HEK293T (cell line): ENCODE measurements around the gene CDH4.

Experiments used
- BHLHE40 ChIP-seq: fragments of 450-650 bp; IDR thresholded peaks from 2 replicates; pipeline ENCODE4 v1.6.1; 2016; ENCODE audit warnings: mild to moderate bottlenecking, moderate library complexity, borderline replicate concordance
- FOXK2 ChIP-seq: fragments of 450-650 bp; IDR thresholded peaks from 2 replicates; pipeline ENCODE4 v1.6.1; 2016; ENCODE audit warnings: mild to moderate bottlenecking
- PKNOX1 ChIP-seq: fragments of 450-650 bp; IDR thresholded peaks from 2 replicates; pipeline ENCODE4 v1.6.1; 2016

- TF ChIP-seq BHLHE40 (no peak), FOXK2 (no peak), PKNOX1 (no peak)
Measured at GRCh38 chr20:61746147-61746646, 494.1 kb downstream of the CDH4 start.
